HFFc6 (cell line): ENCODE measurements around the gene OR5L1. TPM values are rescaled to one million over a fixed set of nuclear protein-coding genes. Genes with fewer than 3 reads are reported as not detected.

Experiments used
- DNase-seq: peaks from one replicate; pipeline ENCODE4 v3.0.0-alpha.2; 2018
- H3K27ac Mint-ChIP-seq: 2 replicates; pipeline ENCODE4 v1.8.0; 2020; ENCODE audit warnings: mild to moderate bottlenecking, mixed read lengths
- H3K27me3 Mint-ChIP-seq: 2 replicates; pipeline ENCODE4 v1.8.0; 2021; ENCODE audit warnings: mild to moderate bottlenecking, moderate library complexity, mixed read lengths; ENCODE audit not compliant: insufficient read depth
- H3K36me3 Mint-ChIP-seq: 2 replicates; pipeline ENCODE4 v1.8.0; 2021; ENCODE audit warnings: low read depth, mixed read lengths
- H3K4me1 Mint-ChIP-seq: 2 replicates; pipeline ENCODE4 v1.8.0; 2020; ENCODE audit warnings: low read depth, mixed read lengths
- H3K4me3 Mint-ChIP-seq: 2 replicates; pipeline ENCODE4 v1.8.0; 2020; ENCODE audit warnings: mild to moderate bottlenecking, moderate library complexity, mixed read lengths
- H3K9me3 Mint-ChIP-seq: 2 replicates; pipeline ENCODE4 v1.8.0; 2020; ENCODE audit warnings: mild to moderate bottlenecking, mixed read lengths
- CTCF ChIP-seq: fragments of 200-600 bp; sonication (generic); IDR thresholded peaks from 2 replicates; pipeline ENCODE4 v1.5.0; 2021; ENCODE audit warnings: antibody characterized with exemption, mild to moderate bottlenecking
- total RNA-seq, 6 experiments: library from RNA; stranded (reverse); fragmentation: NEBNext Ultra II Directional; extraction: Animal tissue kit (Norgen Biotek cat#: 25700); gene quantifications; 2 replicates in 1 of 6; 3 replicates in 5 of 6; pipeline ENCODE4 v1.2.3, GENCODE V29; 2021

OR5L1 gene
- total RNA-seq, 6 experiments from 2014 or later, result not detected

DNA sequence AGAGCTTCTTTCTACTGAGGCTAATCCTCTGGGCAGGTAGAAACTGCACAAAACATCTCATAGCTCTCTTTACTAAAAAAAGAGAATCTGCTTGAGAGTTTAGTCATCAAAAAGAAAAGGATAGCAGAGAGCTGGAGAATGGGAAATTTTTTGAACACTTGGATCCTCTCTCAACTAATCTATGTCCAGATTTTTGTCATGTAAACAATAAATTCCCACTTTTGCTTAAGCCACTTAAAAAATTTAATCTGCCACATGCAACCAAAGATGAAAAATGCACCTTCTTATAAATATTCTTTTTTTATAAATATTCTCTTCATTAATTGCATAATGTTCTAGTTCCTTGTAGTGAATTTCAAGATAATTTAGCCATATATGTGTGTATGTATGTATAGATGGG lies 37.9 kb downstream of the OR5L1 start:
- no peaks in the 10 kb centered on the region for H3K4me1 Mint-ChIP-seq
- DNase-seq, result no peak

GRCh38 chr11:55852141-55852540 lies 41.0 kb downstream of the OR5L1 start:
- no peak for DNase-seq
- no peak for TF ChIP-seq CTCF
- Mint-ChIP-seq H3K27ac (no peak overlapping the region), H3K9me3 (peaks cover 19% of the 10 kb centered on the region; the same call in 1 of the 2 replicates), H3K36me3 (no peaks in the 10 kb centered on the region), H3K4me1 (no peaks in the 10 kb centered on the region), H3K27me3 (no peaks in the 10 kb centered on the region), H3K4me3 (no peak overlapping the region)

More for the DNA sequence above, 37.9 kb downstream of the OR5L1 start:
- no peak overlapping the region for H3K27ac Mint-ChIP-seq
- no peak for TF ChIP-seq CTCF
- H3K36me3 Mint-ChIP-seq, result no peaks in the 10 kb centered on the region
- H3K27me3 Mint-ChIP-seq, result no peaks in the 10 kb centered on the region
- peaks cover 41% of the 10 kb centered on the region for H3K9me3 Mint-ChIP-seq
- H3K4me3 Mint-ChIP-seq, result no peak overlapping the region

- no peak for DNase-seq
- H3K4me3 Mint-ChIP-seq, result no peak overlapping the region
- H3K27ac Mint-ChIP-seq, result no peak overlapping the region
- H3K4me1 Mint-ChIP-seq, result no peaks in the 10 kb centered on the region
- H3K36me3 Mint-ChIP-seq, result no peaks in the 10 kb centered on the region
- TF ChIP-seq CTCF, result no peak
- H3K9me3 Mint-ChIP-seq, result peaks cover 10% of the 10 kb centered on the region; the same call in 1 of the 2 replicates
- H3K27me3 Mint-ChIP-seq, result no peaks in the 10 kb centered on the region
Observed at GRCh38 chr11:55854704-55855103, 43.5 kb downstream of the OR5L1 start.

Other genes with a start within 250 kb of the OR5L1 start
- gene OR4C16, start 239.2 kb upstream of the OR5L1 start, total RNA-seq, result not detected
- not detected for gene OR4C11, start 203.7 kb upstream of the OR5L1 start, total RNA-seq
- not detected for gene OR4P4, start 176.3 kb upstream of the OR5L1 start, total RNA-seq
- gene OR4S2, start 163.0 kb upstream of the OR5L1 start, total RNA-seq, result not detected
- not detected for gene OR4C6, start 149.2 kb upstream of the OR5L1 start, total RNA-seq
- gene OR5D13, start 37.9 kb upstream of the OR5L1 start, total RNA-seq, result not detected
- gene OR5D14, start 15.8 kb upstream of the OR5L1 start, total RNA-seq, result not detected
- not detected for gene OR5D18, start 8.3 kb downstream of the OR5L1 start, total RNA-seq
- gene OR5L2, start 15.9 kb downstream of the OR5L1 start, total RNA-seq, result not detected
- gene OR5D16, start 27.4 kb downstream of the OR5L1 start, total RNA-seq, result not detected
- not detected for gene TRIM51, start 71.9 kb downstream of the OR5L1 start, total RNA-seq
- not detected for gene OR5W2, start 103.2 kb downstream of the OR5L1 start, total RNA-seq
- gene OR5I1, start 125.0 kb downstream of the OR5L1 start, total RNA-seq, result not detected
- not detected for gene OR10AG1, start 158.6 kb downstream of the OR5L1 start, total RNA-seq
- not detected for gene OR5F1, start 183.3 kb downstream of the OR5L1 start, total RNA-seq
- gene OR5AS1, start 216.3 kb downstream of the OR5L1 start, total RNA-seq, result not detected